SK-N-SH (cell line): ENCODE results near the gene SOX13. TPM values are rescaled to one million over a fixed set of nuclear protein-coding genes. Genes with fewer than 3 reads are reported as not detected.

ENCODE experiments used
- CTCF ChIA-PET: fragments of 300-600, 350-600 bp; formaldehyde crosslinking; extraction: SDS; loops from one replicate; lab custom pipeline; 2021; lab: Yijun Ruan, JAX
- POLR2A ChIA-PET: fragments of 350-600 bp; sonication (Branson Sonifier 250); formaldehyde crosslinking; extraction: SDS; loops from one replicate; lab custom pipeline; 2020; ENCODE audit warnings: antibody characterized with exemption, inconsistent platforms; lab: Yijun Ruan, JAX
- DNase-seq: peaks from one replicate; pipeline ENCODE4 v3.0.0; 2012
- H2AFZ ChIP-seq: fragments of 200-600 bp; sonication (generic); 2 replicates; pipeline ENCODE4 v1.8.1; 2016; ENCODE audit warnings: antibody characterized with exemption, mild to moderate bottlenecking, low read depth
- H3F3A ChIP-seq: fragments of 200-600 bp; sonication (generic); replicated peaks from 2 replicates; pipeline ENCODE3; 2016; ENCODE audit warnings: antibody characterized with exemption, mild to moderate bottlenecking; ENCODE audit not compliant: insufficient read depth
- H3K27ac ChIP-seq, 2 experiments: fragments of 200-500 bp in 1 of 2; fragments of 200-600 bp in 1 of 2; sonication (Bioruptor generic) in 1 of 2; sonication (generic), shearing (Covaris generic) in 1 of 2; 2 replicates each; pipeline versions ENCODE4 v1.5.1 to v1.6.1; 2014 to 2016; ENCODE audit warnings: low read depth in 2 of 2, inconsistent platforms in 1 of 2, low read length in 1 of 2, mild to moderate bottlenecking in 1 of 2, mixed read lengths in 1 of 2
- H3K27me3 ChIP-seq: fragments of 200-600 bp; sonication (generic), shearing (Covaris generic); 2 replicates; pipeline ENCODE4 v1.6.1; 2016; ENCODE audit warnings: mixed run types; ENCODE audit not compliant: insufficient read depth
- H3K36me3 ChIP-seq, 2 experiments: fragments of 200-500 bp in 1 of 2; fragments of 200-600 bp in 1 of 2; sonication (Bioruptor generic) in 1 of 2; sonication (generic) in 1 of 2; replicated peaks in 1 of 2; 2 replicates each; pipeline versions ENCODE3 to v1.5.1; 2014 to 2016; ENCODE audit warnings: low read length in 1 of 2, mild to moderate bottlenecking in 1 of 2; ENCODE audit not compliant: insufficient read depth in 2 of 2, control insufficient read depth in 1 of 2
- H3K4me1 ChIP-seq, 2 experiments: fragments of 200-500 bp in 1 of 2; fragments of 200-600 bp in 1 of 2; sonication (Bioruptor generic) in 1 of 2; sonication (generic), shearing (Covaris generic) in 1 of 2; 2 replicates each; pipeline versions ENCODE4 v1.5.1 to v1.6.1; 2014 to 2016; ENCODE audit warnings: low read depth in 1 of 2, low read length in 1 of 2, mixed run types in 1 of 2; ENCODE audit not compliant: insufficient read depth in 2 of 2, control insufficient read depth in 1 of 2
- H3K4me2 ChIP-seq: fragments of 200-600 bp; sonication (generic), shearing (Covaris generic); 2 replicates; pipeline ENCODE4 v1.6.1; 2017; ENCODE audit warnings: mixed run types
- H3K4me3 ChIP-seq, 2 experiments: fragments of 200-500 bp in 1 of 2; fragments of 200-600 bp in 1 of 2; sonication (Bioruptor generic) in 1 of 2; sonication (generic), shearing (Covaris generic) in 1 of 2; 2 replicates each; pipeline versions ENCODE4 v1.5.1 to v1.8.1; 2014 to 2016; ENCODE audit warnings: low read depth in 2 of 2, inconsistent platforms in 1 of 2, low read length in 1 of 2, mild to moderate bottlenecking in 1 of 2, mixed read lengths in 1 of 2, moderate library complexity in 1 of 2
- H3K79me2 ChIP-seq: fragments of 200-600 bp; sonication (generic); 2 replicates; pipeline ENCODE4 v1.8.1; 2017; ENCODE audit warnings: mild to moderate bottlenecking; ENCODE audit not compliant: insufficient read depth
- H3K9ac ChIP-seq: fragments of 200-600 bp; sonication (generic); 2 replicates; pipeline ENCODE4 v1.6.1; 2017; ENCODE audit warnings: mixed run types
- H3K9me2 ChIP-seq: fragments of 200-600 bp; sonication (generic); 2 replicates; pipeline ENCODE4 v1.6.1; 2017; ENCODE audit warnings: mixed run types
- H3K9me3 ChIP-seq: fragments of 200-600 bp; sonication (generic); 2 replicates; pipeline ENCODE4 v1.6.1; 2017; ENCODE audit warnings: mixed run types, mild to moderate bottlenecking, moderate library complexity
- H4K20me1 ChIP-seq: fragments of 200-600 bp; sonication (generic); 2 replicates; pipeline ENCODE4 v1.6.1; 2017; ENCODE audit warnings: mild to moderate bottlenecking, mixed run types; ENCODE audit not compliant: insufficient read depth
- ELF1 ChIP-seq: IDR thresholded peaks from 2 replicates; pipeline ENCODE4 v1.4.0; 2012
- EP300 ChIP-seq, 2 experiments: IDR thresholded peaks; 2 replicates each; pipeline versions ENCODE4 v1.4.0 to v1.6.1; 2012; ENCODE audit warnings: borderline replicate concordance in 1 of 2, low read depth in 1 of 2, low read length in 1 of 2
- EZH2phosphoT487 ChIP-seq: fragments of 200-600 bp; sonication (generic); IDR thresholded peaks from 2 replicates; pipeline ENCODE4 v1.6.1; 2017; ENCODE audit warnings: low read depth, mixed run types, mild to moderate bottlenecking, antibody characterized with exemption, moderate library complexity, borderline replicate concordance
- FOSL2 ChIP-seq: IDR thresholded peaks from 2 replicates; pipeline ENCODE4 v1.4.0; 2012; ENCODE audit warnings: low read depth, mild to moderate bottlenecking, moderate library complexity, borderline replicate concordance
- FOXJ3 ChIP-seq: sonication (generic); formaldehyde crosslinking; IDR thresholded peaks from 2 replicates; pipeline ENCODE4 v1.5.1; 2020; ENCODE audit warnings: mild to moderate bottlenecking, missing genetic modification reagents
- GABPA ChIP-seq: IDR thresholded peaks from 2 replicates; pipeline ENCODE4 v1.4.0; 2012; ENCODE audit warnings: low read depth, mild to moderate bottlenecking
- GATA2 ChIP-seq: sonication (generic); formaldehyde crosslinking; IDR thresholded peaks from 2 replicates; pipeline ENCODE4 v1.5.0; 2020; ENCODE audit warnings: mild to moderate bottlenecking, missing genetic modification reagents
- JUND ChIP-seq: IDR thresholded peaks from 2 replicates; pipeline ENCODE4 v1.4.0; 2012
- MAX ChIP-seq: IDR thresholded peaks from 2 replicates; pipeline ENCODE4 v1.4.0; 2012; ENCODE audit warnings: low read depth
- MEF2A ChIP-seq: IDR thresholded peaks from 2 replicates; pipeline ENCODE4 v1.4.0; 2012; ENCODE audit warnings: low read depth, borderline replicate concordance
- MXI1 ChIP-seq: IDR thresholded peaks from 2 replicates; pipeline ENCODE4 v1.6.1; 2012; ENCODE audit warnings: mild to moderate bottlenecking, low read depth, low read length, improper control_type of control experiment
- NFIC ChIP-seq: IDR thresholded peaks from 2 replicates; pipeline ENCODE4 v1.4.0; 2012; ENCODE audit warnings: borderline replicate concordance
- NRF1 ChIP-seq: IDR thresholded peaks from 2 replicates; pipeline ENCODE4 v1.6.1; 2012; ENCODE audit warnings: low read depth, mild to moderate bottlenecking, low read length
- PBX3 ChIP-seq: IDR thresholded peaks from 2 replicates; pipeline ENCODE4; 2012
- RCOR1 ChIP-seq: fragments of 150-350 bp; IDR thresholded peaks from 2 replicates; pipeline ENCODE4 v1.6.1; 2017; ENCODE audit warnings: antibody characterized with exemption, low read length
- RXRA ChIP-seq: IDR thresholded peaks from 2 replicates; pipeline ENCODE4 v1.4.0; 2012; ENCODE audit warnings: low read depth, mild to moderate bottlenecking, borderline replicate concordance
- TAF1 ChIP-seq: IDR thresholded peaks from 2 replicates; pipeline ENCODE4 v1.6.1; 2012; ENCODE audit warnings: low read depth, mild to moderate bottlenecking, low read length, moderate library complexity, borderline replicate concordance
- TCF12 ChIP-seq: IDR thresholded peaks from 2 replicates; pipeline ENCODE4 v1.4.0; 2012
- TEAD4 ChIP-seq: IDR thresholded peaks from 2 replicates; pipeline ENCODE4 v1.4.0; 2012; ENCODE audit warnings: mild to moderate bottlenecking, borderline replicate concordance; ENCODE audit not compliant: insufficient read depth
- YY1 ChIP-seq: IDR thresholded peaks from 2 replicates; pipeline ENCODE4 v1.4.0; 2012; ENCODE audit warnings: low read depth, mild to moderate bottlenecking
- WGBS: methylation state at CpG from one replicate; pipeline ENCODE4 v1.1.6; 2017; ENCODE audit warnings: low lambda C conversion rate; 5-methylcytosine and 5-hydroxymethylcytosine counted together
- polyA plus RNA-seq, 3 experiments: library from polyadenylated mRNA; depleted of rRNA; stranded (reverse); fragments of >200 nt; gene quantifications; 2 replicates each; pipeline ENCODE4 v1.2.3, GENCODE V29; 2012
- TF ChIP-seq, protein P1 (sequence below): fragments of 150-350 bp; IDR thresholded peaks from 2 replicates; pipeline ENCODE4 v1.6.1; 2017; ENCODE audit warnings: antibody characterized with exemption, low read length, low read depth, borderline replicate concordance
- TF ChIP-seq, protein P2 (sequence below): IDR thresholded peaks from 2 replicates; pipeline ENCODE4 v1.4.0; 2012; ENCODE audit warnings: low read depth, borderline replicate concordance
- TF ChIP-seq, protein P3 (sequence below): IDR thresholded peaks from 2 replicates; pipeline ENCODE4 v1.4.0; 2012; ENCODE audit warnings: low read depth, borderline replicate concordance

SOX13 gene
- polyA plus RNA-seq, 1 of the 3 experiments (the other 2 are of a cell fraction) = 10.6 TPM

GRCh38 chr1:204116539-204116938 lies 43.6 kb downstream of the SOX13 start:
- no peaks in the 10 kb centered on the region for H3K9me3 ChIP-seq
- no peak overlapping the region for H3K4me3 ChIP-seq
- H3K9ac ChIP-seq = no peak overlapping the region
- no peaks in the 10 kb centered on the region for H3K36me3 ChIP-seq
- no peak overlapping the region for H2AFZ ChIP-seq
- H3F3A ChIP-seq = no peaks in the 10 kb centered on the region
- ChIA-PET POLR2A (no interaction called here), CTCF (interaction anchor here (0.7 to 2.4 kb wide), 5 partner anchors 9 to 245 kb away, joined by 3 to 18 read pairs (median 3); no protein-coding TSS in a partner anchor)
- H3K9me2 ChIP-seq = no peaks in the 10 kb centered on the region
- DNase-seq = no peak
- TF ChIP-seq TCF12 (no peak), RXRA (no peak), EP300 (IDR thresholded peaks at IDR 0.05; ENCODE audit: borderline replicate concordance in 1 of 2, low read depth in 1 of 2, low read length in 1 of 2) (no peak), ELF1 (no peak), FOXJ3 (CRISPR knock-in tag) (no peak), RCOR1 (no peak), MAX (no peak), PBX3 (no peak), YY1 (no peak), MXI1 (no peak), NRF1 (no peak), FOSL2 (no peak), EZH2phosphoT487 (no peak), GATA2 (CRISPR knock-in tag) (no peak)
- TF ChIP-seq, protein P1, sequence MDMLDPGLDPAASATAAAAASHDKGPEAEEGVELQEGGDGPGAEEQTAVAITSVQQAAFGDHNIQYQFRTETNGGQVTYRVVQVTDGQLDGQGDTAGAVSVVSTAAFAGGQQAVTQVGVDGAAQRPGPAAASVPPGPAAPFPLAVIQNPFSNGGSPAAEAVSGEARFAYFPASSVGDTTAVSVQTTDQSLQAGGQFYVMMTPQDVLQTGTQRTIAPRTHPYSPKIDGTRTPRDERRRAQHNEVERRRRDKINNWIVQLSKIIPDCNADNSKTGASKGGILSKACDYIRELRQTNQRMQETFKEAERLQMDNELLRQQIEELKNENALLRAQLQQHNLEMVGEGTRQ = no peak
- TF ChIP-seq, all 33 proteins: peak for 0
- H3K79me2 ChIP-seq = no peaks in the 10 kb centered on the region
- H3K4me1 ChIP-seq = no peaks in the 10 kb centered on the region
- no peaks in the 10 kb centered on the region for H3K27me3 ChIP-seq
- no CpG with 5 or more reads among the region's 4 CpGs for WGBS
- no peak overlapping the region for H3K4me2 ChIP-seq
- no peak overlapping the region for H3K27ac ChIP-seq
- H4K20me1 ChIP-seq = no peaks in the 10 kb centered on the region

- H2AFZ ChIP-seq = no peak overlapping the region
- no peaks in the 10 kb centered on the region for H3F3A ChIP-seq
- H3K4me2 ChIP-seq = no peak overlapping the region
- H3K27ac ChIP-seq = no peak overlapping the region
- DNase-seq = no peak
- H3K9me3 ChIP-seq = no peaks in the 10 kb centered on the region
- H3K27me3 ChIP-seq = no peaks in the 10 kb centered on the region
- no peaks in the 10 kb centered on the region for H3K9me2 ChIP-seq
- H4K20me1 ChIP-seq = no peaks in the 10 kb centered on the region
- H3K4me3 ChIP-seq = no peak overlapping the region
- no peaks in the 10 kb centered on the region for H3K79me2 ChIP-seq
- 94% methylated on average over 14 of the region's 17 CpGs for WGBS
- ChIA-PET CTCF (interaction anchor here (1.0 to 14.7 kb wide), 3 partner anchors 11 to 257 kb away, joined by 3 to 421 read pairs (median 6); partner anchors contain the start of gene SNRPE), POLR2A (no interaction called here)
- H3K36me3 ChIP-seq = no peaks in the 10 kb centered on the region
- H3K9ac ChIP-seq = no peak overlapping the region
- H3K4me1 ChIP-seq = peaks cover 2 to 14% of the 10 kb centered on the region in 2 experiments; a peak in 1 of 4 replicates
- TF ChIP-seq, protein P2, sequence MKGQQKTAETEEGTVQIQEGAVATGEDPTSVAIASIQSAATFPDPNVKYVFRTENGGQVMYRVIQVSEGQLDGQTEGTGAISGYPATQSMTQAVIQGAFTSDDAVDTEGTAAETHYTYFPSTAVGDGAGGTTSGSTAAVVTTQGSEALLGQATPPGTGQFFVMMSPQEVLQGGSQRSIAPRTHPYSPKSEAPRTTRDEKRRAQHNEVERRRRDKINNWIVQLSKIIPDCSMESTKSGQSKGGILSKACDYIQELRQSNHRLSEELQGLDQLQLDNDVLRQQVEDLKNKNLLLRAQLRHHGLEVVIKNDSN = no peak
- TF ChIP-seq GABPA (no peak), TAF1 (no peak), MEF2A (no peak), YY1 (no peak), TEAD4 (no peak), EP300 (IDR thresholded peaks at IDR 0.05; ENCODE audit: borderline replicate concordance in 1 of 2, low read depth in 1 of 2, low read length in 1 of 2) (no peak), NFIC (no peak), JUND (no peak), FOSL2 (no peak), RCOR1 (no peak)
- TF ChIP-seq, protein P3, sequence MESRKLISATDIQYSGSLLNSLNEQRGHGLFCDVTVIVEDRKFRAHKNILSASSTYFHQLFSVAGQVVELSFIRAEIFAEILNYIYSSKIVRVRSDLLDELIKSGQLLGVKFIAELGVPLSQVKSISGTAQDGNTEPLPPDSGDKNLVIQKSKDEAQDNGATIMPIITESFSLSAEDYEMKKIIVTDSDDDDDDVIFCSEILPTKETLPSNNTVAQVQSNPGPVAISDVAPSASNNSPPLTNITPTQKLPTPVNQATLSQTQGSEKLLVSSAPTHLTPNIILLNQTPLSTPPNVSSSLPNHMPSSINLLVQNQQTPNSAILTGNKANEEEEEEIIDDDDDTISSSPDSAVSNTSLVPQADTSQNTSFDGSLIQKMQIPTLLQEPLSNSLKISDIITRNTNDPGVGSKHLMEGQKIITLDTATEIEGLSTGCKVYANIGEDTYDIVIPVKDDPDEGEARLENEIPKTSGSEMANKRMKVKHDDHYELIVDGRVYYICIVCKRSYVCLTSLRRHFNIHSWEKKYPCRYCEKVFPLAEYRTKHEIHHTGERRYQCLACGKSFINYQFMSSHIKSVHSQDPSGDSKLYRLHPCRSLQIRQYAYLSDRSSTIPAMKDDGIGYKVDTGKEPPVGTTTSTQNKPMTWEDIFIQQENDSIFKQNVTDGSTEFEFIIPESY = no peak
- TF ChIP-seq, protein P1 = no peak
These were observed 49.1 kb downstream of the SOX13 start for GRCh38 chr1:204121840-204122555.
